Body of pancreas (tissue), 4 donors: ENCODE results near the gene BAG3.

Source experiments
- POLR2A ChIP-seq, 3 donors: fragments of 450-650 bp; IDR thresholded peaks; one replicate each; pipeline ENCODE4 v1.6.1; 2016; ENCODE audit warnings: antibody characterized with exemption in 3 of 3, mild to moderate bottlenecking in 2 of 3
- TF ChIP-seq, protein P1 (sequence below), 7 experiments: fragments of 450-650 bp in 4 of 7; fragments of 200-600 bp in 3 of 7; sonication (generic) in 3 of 7; IDR thresholded peaks; one replicate each; pipeline ENCODE4 v1.5.1; 2016 to 2019; ENCODE audit warnings: antibody characterized with exemption in 7 of 7

DNA sequence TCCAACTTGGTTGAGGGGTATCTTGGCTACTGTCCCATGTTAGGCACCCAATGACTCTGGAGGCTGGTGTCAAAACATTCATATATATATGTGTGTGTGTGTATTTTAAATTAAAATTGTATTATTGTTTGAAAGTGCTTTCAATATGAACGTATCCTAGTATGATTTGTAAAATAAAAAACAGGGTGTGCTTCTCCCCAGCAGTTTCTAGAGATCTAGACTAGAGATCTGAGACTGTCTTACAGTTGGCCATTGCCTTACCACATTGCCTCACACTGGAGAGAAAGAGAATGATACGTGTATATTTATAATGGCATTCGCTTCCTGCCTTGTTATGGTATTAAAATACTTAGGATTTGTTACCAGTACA lies 1.2 kb downstream of the BAG3 start:
- TF ChIP-seq POLR2A (IDR thresholded peaks at IDR 0.05): peak in 2 of 3 donors; percentile 43
- TF ChIP-seq, protein P1, sequence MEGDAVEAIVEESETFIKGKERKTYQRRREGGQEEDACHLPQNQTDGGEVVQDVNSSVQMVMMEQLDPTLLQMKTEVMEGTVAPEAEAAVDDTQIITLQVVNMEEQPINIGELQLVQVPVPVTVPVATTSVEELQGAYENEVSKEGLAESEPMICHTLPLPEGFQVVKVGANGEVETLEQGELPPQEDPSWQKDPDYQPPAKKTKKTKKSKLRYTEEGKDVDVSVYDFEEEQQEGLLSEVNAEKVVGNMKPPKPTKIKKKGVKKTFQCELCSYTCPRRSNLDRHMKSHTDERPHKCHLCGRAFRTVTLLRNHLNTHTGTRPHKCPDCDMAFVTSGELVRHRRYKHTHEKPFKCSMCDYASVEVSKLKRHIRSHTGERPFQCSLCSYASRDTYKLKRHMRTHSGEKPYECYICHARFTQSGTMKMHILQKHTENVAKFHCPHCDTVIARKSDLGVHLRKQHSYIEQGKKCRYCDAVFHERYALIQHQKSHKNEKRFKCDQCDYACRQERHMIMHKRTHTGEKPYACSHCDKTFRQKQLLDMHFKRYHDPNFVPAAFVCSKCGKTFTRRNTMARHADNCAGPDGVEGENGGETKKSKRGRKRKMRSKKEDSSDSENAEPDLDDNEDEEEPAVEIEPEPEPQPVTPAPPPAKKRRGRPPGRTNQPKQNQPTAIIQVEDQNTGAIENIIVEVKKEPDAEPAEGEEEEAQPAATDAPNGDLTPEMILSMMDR (IDR thresholded peaks at IDR 0.05): peak in 5 of 7 experiments; percentile 5 to 34 (median 21)
